ENCODE results near the gene GNRHR.
"Not testable (repeated sequence)": the region's sequence is repeated elsewhere in the genome, so short reads cannot be mapped to it uniquely, and the experiment has no call there.

The GNRHR gene

GRCh38 chr4:67776746-67777145, 22.6 kb upstream of the GNRHR start:
- no peaks in the 10 kb centered on the region for H3K9me3 Mint-ChIP-seq
- TF ChIP-seq CTCF (IDR thresholded peaks at IDR 0.05; ENCODE audit: unreplicated experiment in 3 of 3): no peak
- no peaks in the 10 kb centered on the region for H3K27me3 Mint-ChIP-seq (ENCODE audit: low read depth)
- no peak overlapping the region for H3K4me3 Mint-ChIP-seq
- peaks cover 6% of the 10 kb centered on the region for H3K4me1 Mint-ChIP-seq
- no peak overlapping the region for H3K27ac Mint-ChIP-seq
- H3K36me3 Mint-ChIP-seq (ENCODE audit: low read depth): no peaks in the 10 kb centered on the region

- H3K27me3 Mint-ChIP-seq (ENCODE audit: low read depth): no peaks in the 10 kb centered on the region
- TF ChIP-seq CTCF (IDR thresholded peaks at IDR 0.05; ENCODE audit: unreplicated experiment in 3 of 3): no peak
- H3K4me3 Mint-ChIP-seq: no peak overlapping the region
- H3K27ac Mint-ChIP-seq: no peak overlapping the region
- H3K4me1 Mint-ChIP-seq: no peaks in the 10 kb centered on the region
- no peaks in the 10 kb centered on the region for H3K36me3 Mint-ChIP-seq (ENCODE audit: low read depth)
- H3K9me3 Mint-ChIP-seq: no peaks in the 10 kb centered on the region
Measured at GRCh38 chr4:67770422-67770821, 16.2 kb upstream of the GNRHR start.

- H3K27ac Mint-ChIP-seq: no peak overlapping the region
- H3K36me3 Mint-ChIP-seq (ENCODE audit: low read depth): no peaks in the 10 kb centered on the region
- no peak overlapping the region for H3K4me3 Mint-ChIP-seq
- TF ChIP-seq CTCF (IDR thresholded peaks at IDR 0.05; ENCODE audit: unreplicated experiment in 3 of 3): no peak
- peaks cover 5% of the 10 kb centered on the region for H3K4me1 Mint-ChIP-seq
- no peaks in the 10 kb centered on the region for H3K27me3 Mint-ChIP-seq (ENCODE audit: low read depth)
- no peaks in the 10 kb centered on the region for H3K9me3 Mint-ChIP-seq
Measured at GRCh38 chr4:67765928-67766327, 11.7 kb upstream of the GNRHR start.

GRCh38 chr4:67765401-67765800, 11.2 kb upstream of the GNRHR start:
- TF ChIP-seq CTCF (IDR thresholded peaks at IDR 0.05; ENCODE audit: unreplicated experiment in 3 of 3): no peak
- Mint-ChIP-seq H3K36me3 (ENCODE audit: low read depth) (no peaks in the 10 kb centered on the region), H3K9me3 (no peaks in the 10 kb centered on the region), H3K27ac (no peak overlapping the region), H3K4me3 (no peak overlapping the region), H3K4me1 (peaks cover 5% of the 10 kb centered on the region), H3K27me3 (ENCODE audit: low read depth) (no peaks in the 10 kb centered on the region)

GRCh38 chr4:67764183-67764582, 10.0 kb upstream of the GNRHR start:
- TF ChIP-seq CTCF (IDR thresholded peaks at IDR 0.05; ENCODE audit: unreplicated experiment in 3 of 3): no peak
- Mint-ChIP-seq H3K9me3 (no peaks in the 10 kb centered on the region), H3K4me3 (no peak overlapping the region), H3K27ac (no peak overlapping the region), H3K36me3 (ENCODE audit: low read depth) (no peaks in the 10 kb centered on the region), H3K27me3 (ENCODE audit: low read depth) (no peaks in the 10 kb centered on the region), H3K4me1 (peaks cover 5% of the 10 kb centered on the region)

- H3K36me3 Mint-ChIP-seq (ENCODE audit: low read depth): no peaks in the 10 kb centered on the region
- H3K27me3 Mint-ChIP-seq (ENCODE audit: low read depth): no peaks in the 10 kb centered on the region
- peaks cover 5% of the 10 kb centered on the region for H3K4me1 Mint-ChIP-seq
- no peak overlapping the region for H3K4me3 Mint-ChIP-seq
- no peak for TF ChIP-seq CTCF (IDR thresholded peaks at IDR 0.05; ENCODE audit: unreplicated experiment in 3 of 3)
- peak overlapping the region in 1 of 3 experiments; percentile 25 for H3K27ac Mint-ChIP-seq
- H3K9me3 Mint-ChIP-seq: no peaks in the 10 kb centered on the region
Measured at GRCh38 chr4:67762086-67762485, 7.9 kb upstream of the GNRHR start.

- H3K27me3 Mint-ChIP-seq (ENCODE audit: low read depth); H3K4me1 Mint-ChIP-seq; H3K9me3 Mint-ChIP-seq; H3K4me3 Mint-ChIP-seq; H3K36me3 Mint-ChIP-seq (ENCODE audit: low read depth); H3K27ac Mint-ChIP-seq: not testable (repeated sequence)
Measured at GRCh38 chr4:67756991-67757390, 2.8 kb upstream of the GNRHR start.
